SH-SY5Y (cell line): Measurements from ENCODE around the gene SNX11.

Experiments
- GATA2 ChIP-seq: IDR thresholded peaks from 2 replicates; pipeline ENCODE4 v1.6.1; 2011; ENCODE audit warnings: mild to moderate bottlenecking, low read depth, low read length
- GATA3 ChIP-seq: IDR thresholded peaks from 2 replicates; pipeline ENCODE4 v1.6.1; 2011; ENCODE audit warnings: low read depth, mild to moderate bottlenecking, low read length, moderate library complexity

DNA sequence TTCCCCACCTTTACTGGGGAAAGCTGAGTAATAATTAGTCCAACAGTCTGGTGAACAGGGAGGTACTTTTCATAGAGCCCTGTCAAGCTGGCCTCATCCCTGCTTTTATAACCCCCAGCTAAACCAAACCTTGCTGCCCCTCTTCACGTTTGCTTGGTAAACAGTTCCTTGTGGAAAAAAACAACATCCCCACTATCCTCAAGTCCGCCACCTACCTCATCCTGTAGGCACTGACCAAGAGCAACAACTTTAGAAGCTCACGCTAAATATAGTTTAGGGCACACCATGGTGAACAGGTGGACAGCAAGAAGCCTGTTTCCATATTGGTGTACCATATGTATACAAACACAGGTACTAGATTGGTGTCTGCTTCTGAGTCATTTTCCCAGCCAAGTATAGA, 42.9 kb upstream of the SNX11 start:
- no peak for TF ChIP-seq GATA2
- TF ChIP-seq GATA3 = no peak
